ENCODE data around the gene LRP1B. TPM values are rescaled to one million over a fixed set of nuclear protein-coding genes. Genes with fewer than 3 reads are reported as not detected.
"Not testable (repeated sequence)": the region's sequence is repeated elsewhere in the genome, so short reads cannot be mapped to it uniquely, and the experiment has no call there.

LRP1B gene
- total and polyA plus RNA-seq, 2 donors (not counting 1 experiment from before 2014, with no cell fraction given), result not detected

GRCh38 chr2:140436936-140437335 is 1693.9 kb downstream of the LRP1B start:
- no peaks in the 10 kb centered on the region for H4K20me1 ChIP-seq (ENCODE audit: control insufficient read depth, insufficient read depth, low read length, poor library complexity, severe bottlenecking)

GRCh38 chr2:140427033-140427432 is 1703.8 kb downstream of the LRP1B start:
- POLR2A ChIA-PET; H3K4me2 ChIP-seq (replicated peaks; ENCODE audit: low read depth, low read length, poor library complexity, severe bottlenecking); H3K27ac Mint-ChIP-seq; intact Hi-C loops (cut with micrococcal nuclease); H3K9ac ChIP-seq (ENCODE audit: low read length); ATAC-seq (ENCODE audit: low read depth); H3K27ac ChIP-seq (ENCODE audit: low read length in 2 of 2); H3K4me1 ChIP-seq (ENCODE audit: control insufficient read depth in 2 of 2, insufficient read depth in 2 of 2, low read length in 2 of 2); H3K4me1 Mint-ChIP-seq; H4K20me1 ChIP-seq (ENCODE audit: control insufficient read depth, insufficient read depth, low read length, poor library complexity, severe bottlenecking); CTCF ChIA-PET; H2AFZ ChIP-seq (ENCODE audit: insufficient read depth, low read depth, low read length, poor library complexity, severe bottlenecking); H3K36me3 ChIP-seq (replicated peaks in 1 of 2; ENCODE audit: control extremely low read depth in 1 of 2, control insufficient read depth in 1 of 2, extremely low read depth in 1 of 2, insufficient read depth in 2 of 2, low read length in 1 of 2); H3K27me3 ChIP-seq (replicated peaks in 1 of 4; ENCODE audit: control extremely low read depth in 1 of 4, control insufficient read depth in 3 of 4, insufficient read depth in 4 of 4, low read length in 3 of 4); H3K27me3 Mint-ChIP-seq; H3K9me3 Mint-ChIP-seq (ENCODE audit: insufficient read depth); H3K4me3 Mint-ChIP-seq; H3K79me2 ChIP-seq (ENCODE audit: control insufficient read depth, insufficient read depth, low read length); H3K9me3 ChIP-seq (ENCODE audit: control extremely low read depth in 1 of 3, control insufficient read depth in 2 of 3, insufficient read depth in 1 of 3, low read length in 2 of 3); H3K4me3 ChIP-seq (ENCODE audit: control extremely low read depth in 1 of 5, extremely low read depth in 1 of 5, insufficient read depth in 1 of 5, low read depth in 2 of 5, low read length in 4 of 5); DNase-seq: not testable (repeated sequence)
- WGBS (ENCODE audit: insufficient coverage), result 90% methylated on average over 18 of the region's 18 CpGs

More at GRCh38 chr2:140436936-140437335, 1693.9 kb downstream of the LRP1B start:
- Mint-ChIP-seq H3K27ac (no peak overlapping the region), H3K4me1 (no peaks in the 10 kb centered on the region), H3K27me3 (no peaks in the 10 kb centered on the region), H3K9me3 (ENCODE audit: insufficient read depth) (no peaks in the 10 kb centered on the region), H3K4me3 (no peak overlapping the region)
- no peak for DNase-seq
- no peak overlapping the region for H3K27ac ChIP-seq (ENCODE audit: low read length in 2 of 2)
- no peaks in the 10 kb centered on the region for H3K4me1 ChIP-seq (ENCODE audit: control insufficient read depth in 2 of 2, insufficient read depth in 2 of 2, low read length in 2 of 2)
- ChIA-PET POLR2A (no interaction called here), CTCF (no interaction called here)
- H3K4me2 ChIP-seq (replicated peaks; ENCODE audit: low read depth, low read length, poor library complexity, severe bottlenecking), result no peak overlapping the region
- H3K79me2 ChIP-seq (ENCODE audit: control insufficient read depth, insufficient read depth, low read length), result no peaks in the 10 kb centered on the region
- H3K4me3 ChIP-seq (ENCODE audit: control extremely low read depth in 1 of 5, extremely low read depth in 1 of 5, insufficient read depth in 1 of 5, low read depth in 2 of 5, low read length in 4 of 5), result no peak overlapping the region
- H3K9me3 ChIP-seq (ENCODE audit: control extremely low read depth in 1 of 3, control insufficient read depth in 2 of 3, insufficient read depth in 1 of 3, low read length in 2 of 3), result no peaks in the 10 kb centered on the region
- TF ChIP-seq EZH2 (IDR thresholded peaks at IDR 0.05; ENCODE audit: borderline replicate concordance, insufficient read depth, low read depth, low read length, poor library complexity, severe bottlenecking), result no peak
- TF ChIP-seq CTCF (IDR thresholded peaks at IDR 0.05), result no peak
- H3K36me3 ChIP-seq (replicated peaks in 1 of 2; ENCODE audit: control extremely low read depth in 1 of 2, control insufficient read depth in 1 of 2, extremely low read depth in 1 of 2, insufficient read depth in 2 of 2, low read length in 1 of 2), result no peaks in the 10 kb centered on the region
- H3K9ac ChIP-seq (ENCODE audit: low read length), result no peak overlapping the region
- no peaks in the 10 kb centered on the region for H3K27me3 ChIP-seq (replicated peaks in 1 of 4; ENCODE audit: control extremely low read depth in 1 of 4, control insufficient read depth in 3 of 4, insufficient read depth in 4 of 4, low read length in 3 of 4)
- intact Hi-C loops (cut with micrococcal nuclease), result no loop called here
- H2AFZ ChIP-seq (ENCODE audit: insufficient read depth, low read depth, low read length, poor library complexity, severe bottlenecking), result no peak overlapping the region
- WGBS (ENCODE audit: insufficient coverage), result 88% methylated on average over 3 of the region's 5 CpGs
- no peak for ATAC-seq (ENCODE audit: low read depth)
